H1 (cell line): ENCODE data around the gene CD99. TPM values are rescaled to one million over a fixed set of nuclear protein-coding genes. Genes with fewer than 3 reads are reported as not detected.
"Not testable (repeated sequence)": the region's sequence is repeated elsewhere in the genome, so short reads cannot be mapped to it uniquely, and the experiment has no call there.

Source experiments
- CTCF ChIA-PET: fragments of 300-600 bp; sonication (Branson Sonifier 250); formaldehyde crosslinking; loops from one replicate; lab custom pipeline; 2021; ENCODE audit not compliant: partially characterized antibody; lab: Charles Lee
- POLR2A ChIA-PET: fragments of 300-600 bp; sonication (Branson Sonifier 250); formaldehyde crosslinking; loops from one replicate; lab custom pipeline; 2021; ENCODE audit warnings: inconsistent platforms; ENCODE audit not compliant: partially characterized antibody; lab: Charles Lee
- DNase-seq, 2 experiments: peaks; one replicate each; pipeline versions ENCODE4 v3.0.0 to v3.0.0-alpha.2; 2010 to 2022; ENCODE audit warnings: low spot score in 2 of 2, low read depth in 1 of 2, mixed read lengths in 1 of 2
- FAIRE-seq: peaks from 2 replicates; lab custom pipeline; 2011; peaks lifted over from hg19 to GRCh38; lab: Jason Lieb, UNC
- H2AFZ ChIP-seq: 2 replicates; pipeline ENCODE4 v1.8.1; 2012; ENCODE audit warnings: low read length, inconsistent platforms
- H2AK5ac ChIP-seq: 2 replicates; pipeline ENCODE4 v1.6.1; 2013; ENCODE audit warnings: low read depth, low read length
- H2BK120ac ChIP-seq: replicated peaks from 2 replicates; pipeline ENCODE3; 2013; ENCODE audit warnings: low read depth, low read length, inconsistent platforms
- H2BK12ac ChIP-seq: 2 replicates; pipeline ENCODE4 v1.6.1; 2013; ENCODE audit warnings: low read depth, low read length
- H2BK15ac ChIP-seq: 2 replicates; pipeline ENCODE4 v1.6.1; 2013; ENCODE audit warnings: low read length
- H2BK20ac ChIP-seq: 2 replicates; pipeline ENCODE4 v1.6.1; 2013; ENCODE audit warnings: low read length
- H2BK5ac ChIP-seq: 2 replicates; pipeline ENCODE4 v1.6.1; 2013; ENCODE audit warnings: low read depth, low read length
- H3K14ac ChIP-seq: 2 replicates; pipeline ENCODE4 v1.6.1; 2013; ENCODE audit warnings: inconsistent platforms; ENCODE audit not compliant: insufficient read length
- H3K18ac ChIP-seq: 2 replicates; pipeline ENCODE4 v1.6.1; 2013; ENCODE audit warnings: low read length; ENCODE audit errors: extremely low read depth
- H3K23ac ChIP-seq: 2 replicates; pipeline ENCODE4 v1.6.1; 2013; ENCODE audit warnings: inconsistent platforms; ENCODE audit not compliant: insufficient read length
- H3K23me2 ChIP-seq: 2 replicates; pipeline ENCODE4 v1.6.1; 2013; ENCODE audit warnings: low read depth, low read length
- H3K27ac ChIP-seq: 2 replicates; pipeline ENCODE4 v1.6.1; 2011; ENCODE audit warnings: low read depth, low read length, inconsistent platforms
- H3K27me3 ChIP-seq, 4 experiments: replicated peaks in 1 of 4; 1 replicate in 1 of 4; 2 replicates in 3 of 4; pipeline versions ENCODE4 v1.6.1 to v1.8.1; 2011 to 2013; ENCODE audit warnings: low read length in 3 of 4, mild to moderate bottlenecking in 3 of 4, inconsistent platforms in 2 of 4, mixed read lengths in 2 of 4, moderate library complexity in 1 of 4; ENCODE audit not compliant: control insufficient read depth in 3 of 4, insufficient read depth in 3 of 4; ENCODE audit errors: extremely low read depth in 1 of 4
- H3K36me3 ChIP-seq, 4 experiments: 2 replicates each; pipeline versions ENCODE4 v1.6.1 to v1.8.1; 2011 to 2013; ENCODE audit warnings: mild to moderate bottlenecking in 4 of 4, low read length in 3 of 4, moderate library complexity in 2 of 4, control low read depth in 1 of 4, inconsistent platforms in 1 of 4; ENCODE audit not compliant: insufficient read depth in 4 of 4, control insufficient read depth in 2 of 4
- H3K4ac ChIP-seq: replicated peaks from 2 replicates; pipeline ENCODE3; 2013; ENCODE audit warnings: low read length, low read depth, mixed read lengths, inconsistent platforms; ENCODE audit not compliant: insufficient read length
- H3K4me1 ChIP-seq, 4 experiments: replicated peaks in 1 of 4; 1 replicate in 1 of 4; 2 replicates in 3 of 4; pipeline versions ENCODE4 v1.6.1 to v1.8.1; 2011 to 2013; ENCODE audit warnings: low read length in 3 of 4, inconsistent platforms in 2 of 4, mixed read lengths in 1 of 4; ENCODE audit not compliant: insufficient read depth in 4 of 4, control insufficient read depth in 3 of 4
- H3K4me2 ChIP-seq, 2 experiments: 2 replicates each; pipeline versions ENCODE4 v1.6.1 to v1.8.1; 2011 to 2013; ENCODE audit warnings: low read depth in 2 of 2, low read length in 2 of 2, control low read depth in 1 of 2, inconsistent platforms in 1 of 2, mild to moderate bottlenecking in 1 of 2; ENCODE audit not compliant: insufficient read depth in 1 of 2
- H3K4me3 ChIP-seq, 4 experiments: fragments of 200-600, 300-600 bp in 1 of 4; sonication (generic), shearing (Covaris generic), sonication (Bioruptor Twin) in 1 of 4; 2 replicates each; pipeline versions ENCODE4 v1.5.1 to v1.8.1; 2011 to 2016; ENCODE audit warnings: low read length in 4 of 4, low read depth in 3 of 4, control low read depth in 2 of 4, inconsistent platforms in 2 of 4, mild to moderate bottlenecking in 2 of 4, mixed read lengths in 1 of 4, moderate library complexity in 1 of 4; ENCODE audit not compliant: insufficient read depth in 2 of 4; ENCODE audit errors: extremely low read depth in 1 of 4
- H3K56ac ChIP-seq: replicated peaks from 2 replicates; pipeline ENCODE3; 2013; ENCODE audit warnings: low read depth, mild to moderate bottlenecking, mixed read lengths, low read length, inconsistent platforms; ENCODE audit not compliant: insufficient read length
- H3K79me1 ChIP-seq: 2 replicates; pipeline ENCODE4 v1.6.1; 2013; ENCODE audit warnings: low read depth, low read length, control low read depth
- H3K79me2 ChIP-seq, 2 experiments: 2 replicates each; pipeline versions ENCODE4 v1.6.1 to v1.8.1; 2012 to 2013; ENCODE audit warnings: low read length in 2 of 2, mild to moderate bottlenecking in 2 of 2, inconsistent platforms in 1 of 2; ENCODE audit not compliant: insufficient read depth in 2 of 2, control insufficient read depth in 1 of 2
- H3K9ac ChIP-seq, 4 experiments: replicated peaks in 1 of 4; 1 replicate in 1 of 4; 2 replicates in 3 of 4; pipeline versions ENCODE4 v1.6.1 to v1.8.1; 2011 to 2013; ENCODE audit warnings: low read depth in 3 of 4, low read length in 3 of 4, control low read depth in 2 of 4, mild to moderate bottlenecking in 2 of 4, moderate library complexity in 2 of 4, inconsistent platforms in 1 of 4; ENCODE audit errors: extremely low read depth in 1 of 4
- H3K9me3 ChIP-seq, 2 experiments: 2 replicates each; pipeline versions ENCODE4 v1.6.1 to v1.8.1; 2012 to 2013; ENCODE audit warnings: mild to moderate bottlenecking in 2 of 2, moderate library complexity in 2 of 2, control low read depth in 1 of 2, inconsistent platforms in 1 of 2, low read depth in 1 of 2, low read length in 1 of 2, mixed read lengths in 1 of 2; ENCODE audit not compliant: insufficient read depth in 2 of 2
- H4K20me1 ChIP-seq, 2 experiments: replicated peaks in 1 of 2; 2 replicates each; pipeline versions ENCODE3 to v1.8.1; 2011 to 2013; ENCODE audit warnings: inconsistent platforms in 2 of 2, low read length in 2 of 2, mild to moderate bottlenecking in 1 of 2; ENCODE audit not compliant: insufficient read depth in 2 of 2, control insufficient read depth in 1 of 2
- H4K5ac ChIP-seq: 2 replicates; pipeline ENCODE4 v1.6.1; 2013; ENCODE audit warnings: low read length, low read depth, mixed read lengths, inconsistent platforms; ENCODE audit not compliant: insufficient read length
- H4K8ac ChIP-seq: 2 replicates; pipeline ENCODE4 v1.8.0; 2013; ENCODE audit warnings: mild to moderate bottlenecking, moderate library complexity, low read length, inconsistent platforms; ENCODE audit not compliant: insufficient read depth; ENCODE audit errors: extremely low read depth
- H4K91ac ChIP-seq: replicated peaks from 2 replicates; pipeline ENCODE3; 2013; ENCODE audit warnings: low read length, mixed read lengths, inconsistent platforms; ENCODE audit not compliant: insufficient read length
- JUND ChIP-seq: IDR thresholded peaks from 2 replicates; pipeline ENCODE4 v1.6.1; 2011; ENCODE audit warnings: mild to moderate bottlenecking, improper control_type of control experiment, low read length
- WGBS, 2 experiments: shearing (Covaris generic) in 1 of 2; methylation state at CpG; one replicate each; pipeline versions ENCODE4 v1.1.6 to v1.1.7; 2013 to 2015; ENCODE audit warnings: low lambda C conversion rate in 2 of 2, mixed read lengths in 2 of 2, inconsistent platforms in 1 of 2, low coverage in 1 of 2, missing lambda C conversion rate in 1 of 2; ENCODE audit not compliant: insufficient replicate concordance in 2 of 2, insufficient coverage in 1 of 2, insufficient read length in 1 of 2; ENCODE audit errors: extremely low coverage in 1 of 2, missing lambda C conversion rate in 1 of 2; 5-methylcytosine and 5-hydroxymethylcytosine counted together
- polyA plus RNA-seq, 7 experiments: library from polyadenylated mRNA; depleted of rRNA in 3 of 7; stranded (reverse) in 5 of 7; unstranded in 2 of 7; fragments of >200 nt in 5 of 7; fragments of 200-250 nt in 2 of 7; gene quantifications; 1 replicate in 5 of 7; 2 replicates in 1 of 7; 4 replicates in 1 of 7; pipeline versions ENCODE4 v1.2.1 to v1.2.3, GENCODE V29; 2011 to 2013; ENCODE audit warnings: missing spikeins in 2 of 7, mixed read lengths in 2 of 7
- total RNA-seq: library from RNA; stranded (reverse); fragmentation: NEBNext Ultra II Directional; extraction: Animal tissue kit (Norgen Biotek cat#: 25700); gene quantifications from 2 replicates; pipeline ENCODE4 v1.2.1, GENCODE V29; 2021

Gene CD99
- total and polyA plus RNA-seq, 2 of the 8 experiments (the other 6 are each of a cell fraction or from before 2014, with no cell fraction given) = 30.1 to 47.8 TPM

GRCh38 chrX:2761246-2761645, 70.2 kb downstream of the CD99 start:
- Histone ChIP-seq H3K9me3 (0 out of 4 replicates have a peak, but pooled peaks cover 0 to 3% of the 10 kb centered on the region in 2 experiments), H2BK12ac (no peak overlapping the region), H3K4me3 (no peak overlapping the region), H2AFZ (no peak overlapping the region), H4K20me1 (no peaks in the 10 kb centered on the region)
- no peak for TF ChIP-seq JUND
- TF ChIP-seq, all 59 proteins: peak for 0
- 91% methylated on average over 2 of the region's 2 CpGs; no CpG with 5 or more reads in 1 of the 2 experiments for WGBS, 2 experiments
- Histone ChIP-seq H4K8ac (no peak overlapping the region), H2BK5ac (no peak overlapping the region), H3K18ac (no peak overlapping the region), H3K4me2 (no peak overlapping the region), H4K5ac (no peak overlapping the region), H3K23me2 (no peaks in the 10 kb centered on the region), H3K4me1 (no peaks in the 10 kb centered on the region; a peak in 1 of 7 replicates), H4K91ac (no peak overlapping the region), H2BK120ac (no peak overlapping the region), H3K9ac (no peak overlapping the region), H3K79me2 (no peaks in the 10 kb centered on the region), H3K4ac (no peak overlapping the region), H3K36me3 (no peaks in the 10 kb centered on the region), H3K14ac (no peak overlapping the region), H2BK15ac (no peak overlapping the region), H3K79me1 (no peaks in the 10 kb centered on the region), H3K23ac (no peak overlapping the region), H3K56ac (no peak overlapping the region), H3K27ac (no peak overlapping the region), H2BK20ac (no peak overlapping the region), H3K27me3 (no peaks in the 10 kb centered on the region), H2AK5ac (no peak overlapping the region)
- CTCF ChIA-PET = no interaction called here
- FAIRE-seq (no peak), DNase-seq (no peak)
- POLR2A ChIA-PET = no interaction called here

DNA sequence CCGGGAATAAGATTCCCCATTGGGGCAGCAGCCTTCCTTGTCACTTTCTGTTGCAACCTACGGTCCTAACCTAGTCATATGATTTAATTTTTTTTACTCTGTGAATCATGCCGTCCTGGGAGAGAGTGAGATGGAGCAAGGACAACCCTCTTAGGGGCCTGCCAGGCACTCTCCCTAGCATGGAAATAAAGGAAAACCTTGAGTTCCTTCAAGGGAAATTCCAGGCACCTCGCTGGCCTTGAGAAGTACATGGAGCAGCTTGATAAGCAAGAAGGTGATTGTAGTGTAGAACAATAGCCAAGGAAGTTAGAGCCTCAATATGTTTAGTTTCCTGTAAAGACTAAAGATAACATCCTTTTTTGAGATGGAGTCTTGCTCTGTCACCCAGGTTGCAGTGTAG, 71.6 kb downstream of the CD99 start:
- H2BK12ac ChIP-seq, H3K18ac ChIP-seq, H3K9ac ChIP-seq, FAIRE-seq, H3K23me2 ChIP-seq, H3K4me2 ChIP-seq, H4K5ac ChIP-seq, CTCF ChIA-PET, H3K27me3 ChIP-seq, H2BK120ac ChIP-seq, H3K79me1 ChIP-seq, H3K79me2 ChIP-seq, H4K20me1 ChIP-seq, H2BK15ac ChIP-seq, H3K9me3 ChIP-seq, H3K4me3 ChIP-seq, H4K91ac ChIP-seq, H3K4ac ChIP-seq, H3K23ac ChIP-seq, H3K56ac ChIP-seq, POLR2A ChIA-PET, H3K14ac ChIP-seq, H2AK5ac ChIP-seq, H4K8ac ChIP-seq, H2BK20ac ChIP-seq, H2BK5ac ChIP-seq, H2AFZ ChIP-seq, DNase-seq, H3K27ac ChIP-seq, H3K4me1 ChIP-seq, H3K36me3 ChIP-seq: not testable (repeated sequence)
- WGBS, 2 experiments = 86% methylated on average over 4 of the region's 4 CpGs; no CpG with 5 or more reads in 1 of the 2 experiments
